Cardiac muscle cell (in vitro differentiated cells and primary cell): Measurements from ENCODE around the gene HIP1R. TPM values are rescaled to one million over a fixed set of nuclear protein-coding genes. Genes with fewer than 3 reads are reported as not detected.
A peak's percentile ranks its signal among the peaks of the same experiment; 100 is the strongest.

Experiments used
- DNase-seq, 2 donors: peaks; one replicate each; pipeline versions ENCODE4 v3.0.0 to v3.0.0-alpha.2; 2010 to 2017; ENCODE audit warnings: low read depth in 1 of 2, low spot score in 1 of 2
- H3K27ac ChIP-seq: fragments of 200-600 bp; sonication (generic); 2 replicates; pipeline ENCODE4 v1.5.1; 2016
- H3K27me3 ChIP-seq: fragments of 200-600 bp; sonication (generic); 2 replicates; pipeline ENCODE4 v1.6.0; 2016; ENCODE audit warnings: control low read depth
- H3K36me3 ChIP-seq: fragments of 200-600 bp; sonication (generic); 2 replicates; pipeline ENCODE4 v1.5.1; 2016; ENCODE audit warnings: control low read depth
- H3K4me1 ChIP-seq: fragments of 200-600 bp; sonication (generic); 2 replicates; pipeline ENCODE4 v1.8.1; 2017; ENCODE audit warnings: low read depth, mild to moderate bottlenecking, mixed run types
- H3K4me3 ChIP-seq: fragments of 200-600 bp; sonication (generic); 2 replicates; pipeline ENCODE4 v1.5.1; 2016; ENCODE audit warnings: mild to moderate bottlenecking
- H3K9me3 ChIP-seq: fragments of 200-600 bp; sonication (generic); 2 replicates; pipeline ENCODE4 v1.5.1; 2017; ENCODE audit warnings: low read depth, mild to moderate bottlenecking, control low read depth
- polyA plus RNA-seq: library from polyadenylated mRNA; unstranded; fragments of >200 nt; fragmentation: Nextera tagmentation; extraction: Ambion mirVana; gene quantifications from 2 replicates; pipeline ENCODE4 v1.2.1, GENCODE V29; 2016
- total RNA-seq: library from RNA; depleted of rRNA; stranded (reverse); fragments of >200 nt; gene quantifications from 2 replicates; pipeline ENCODE4 v1.2.3, GENCODE V29; 2016
- TF ChIP-seq, protein P1 (sequence below): IDR thresholded peaks from 2 replicates; pipeline ENCODE4 v1.5.1; 2012; ENCODE audit warnings: low read depth, mild to moderate bottlenecking, low read length

Gene HIP1R
- total and polyA plus RNA-seq, 2 experiments from 2014 or later: 18.3 to 38.4 TPM

DNA sequence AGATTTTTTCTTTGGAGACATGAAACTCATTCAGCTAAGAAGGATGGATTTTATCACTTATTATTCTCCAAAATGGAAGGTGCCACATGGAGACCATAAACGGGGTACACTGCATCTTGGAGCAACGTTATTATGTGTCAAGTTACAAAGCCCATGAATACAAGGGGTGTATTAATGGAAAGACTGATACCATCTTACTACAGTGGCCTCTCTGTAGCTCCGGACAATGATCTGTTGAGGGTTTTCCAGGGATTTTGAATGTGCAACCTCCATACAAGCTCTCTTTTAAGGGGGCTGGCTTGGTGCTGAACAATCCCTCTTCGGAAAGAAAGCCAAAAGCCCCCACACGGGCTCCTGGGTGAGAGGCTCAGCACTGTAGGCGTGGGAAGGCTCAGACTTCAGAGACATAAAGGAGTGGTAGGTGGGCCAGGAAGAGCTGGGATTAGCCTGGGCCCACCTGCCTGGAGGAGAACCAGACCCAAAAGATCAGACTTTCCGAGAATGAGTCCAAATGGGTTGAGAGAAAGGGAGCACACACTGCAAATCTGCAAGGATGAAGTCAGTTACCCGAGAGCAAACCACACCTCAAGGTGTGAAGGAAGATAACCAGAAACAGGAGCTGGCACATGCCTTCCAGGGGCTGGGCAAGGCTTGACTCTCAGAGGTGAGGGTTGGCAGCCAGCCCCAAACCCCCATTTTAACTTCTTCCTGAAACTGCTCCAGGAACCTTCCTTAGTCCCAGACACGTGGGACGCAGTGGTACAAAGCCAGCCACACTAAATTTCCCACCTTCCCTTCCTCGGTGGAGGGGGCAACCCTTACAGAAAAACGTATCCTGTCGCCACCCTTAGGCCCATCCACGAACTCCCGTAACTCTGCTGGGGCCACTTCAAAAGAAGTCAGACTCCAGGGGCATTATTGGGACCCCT lies 59.2 kb downstream of the HIP1R start:
- Histone ChIP-seq H3K4me1 (peaks cover 37% of the 10 kb centered on the region), H3K9me3 (no peaks in the 10 kb centered on the region), H3K36me3 (no peaks in the 10 kb centered on the region), H3K27ac (peak overlapping the region; percentile 99), H3K4me3 (peak overlapping the region; percentile 74), H3K27me3 (no peaks in the 10 kb centered on the region)
- TF ChIP-seq, protein P1, sequence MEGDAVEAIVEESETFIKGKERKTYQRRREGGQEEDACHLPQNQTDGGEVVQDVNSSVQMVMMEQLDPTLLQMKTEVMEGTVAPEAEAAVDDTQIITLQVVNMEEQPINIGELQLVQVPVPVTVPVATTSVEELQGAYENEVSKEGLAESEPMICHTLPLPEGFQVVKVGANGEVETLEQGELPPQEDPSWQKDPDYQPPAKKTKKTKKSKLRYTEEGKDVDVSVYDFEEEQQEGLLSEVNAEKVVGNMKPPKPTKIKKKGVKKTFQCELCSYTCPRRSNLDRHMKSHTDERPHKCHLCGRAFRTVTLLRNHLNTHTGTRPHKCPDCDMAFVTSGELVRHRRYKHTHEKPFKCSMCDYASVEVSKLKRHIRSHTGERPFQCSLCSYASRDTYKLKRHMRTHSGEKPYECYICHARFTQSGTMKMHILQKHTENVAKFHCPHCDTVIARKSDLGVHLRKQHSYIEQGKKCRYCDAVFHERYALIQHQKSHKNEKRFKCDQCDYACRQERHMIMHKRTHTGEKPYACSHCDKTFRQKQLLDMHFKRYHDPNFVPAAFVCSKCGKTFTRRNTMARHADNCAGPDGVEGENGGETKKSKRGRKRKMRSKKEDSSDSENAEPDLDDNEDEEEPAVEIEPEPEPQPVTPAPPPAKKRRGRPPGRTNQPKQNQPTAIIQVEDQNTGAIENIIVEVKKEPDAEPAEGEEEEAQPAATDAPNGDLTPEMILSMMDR: no peak
- no peak for DNase-seq

DNA sequence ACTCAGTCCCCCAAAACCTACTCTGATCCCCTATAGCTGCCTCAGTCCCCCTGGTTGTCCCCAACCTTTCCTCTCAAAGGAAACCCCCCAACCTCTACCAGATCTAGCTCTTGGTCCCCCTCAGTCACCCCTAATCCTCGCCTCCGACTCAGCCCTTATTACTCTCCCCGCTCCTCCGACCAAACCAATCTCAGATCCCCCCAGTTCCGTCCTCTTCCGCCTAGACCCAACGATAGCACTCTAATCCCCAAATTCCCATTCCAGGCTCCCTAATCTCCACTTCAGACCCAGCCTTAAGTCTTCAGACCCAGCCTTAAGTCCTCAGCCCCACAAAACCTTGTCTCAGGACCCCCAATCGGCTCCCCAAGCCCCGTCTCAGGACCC lies 60.1 kb downstream of the HIP1R start:
- Histone ChIP-seq H3K9me3 (no peaks in the 10 kb centered on the region), H3K27ac (peak overlapping the region; percentile 99), H3K4me3 (peak overlapping the region; percentile 74), H3K4me1 (peaks cover 37% of the 10 kb centered on the region), H3K27me3 (no peaks in the 10 kb centered on the region), H3K36me3 (no peaks in the 10 kb centered on the region)
- TF ChIP-seq, protein P1: no peak
- DNase-seq: no peak

DNA sequence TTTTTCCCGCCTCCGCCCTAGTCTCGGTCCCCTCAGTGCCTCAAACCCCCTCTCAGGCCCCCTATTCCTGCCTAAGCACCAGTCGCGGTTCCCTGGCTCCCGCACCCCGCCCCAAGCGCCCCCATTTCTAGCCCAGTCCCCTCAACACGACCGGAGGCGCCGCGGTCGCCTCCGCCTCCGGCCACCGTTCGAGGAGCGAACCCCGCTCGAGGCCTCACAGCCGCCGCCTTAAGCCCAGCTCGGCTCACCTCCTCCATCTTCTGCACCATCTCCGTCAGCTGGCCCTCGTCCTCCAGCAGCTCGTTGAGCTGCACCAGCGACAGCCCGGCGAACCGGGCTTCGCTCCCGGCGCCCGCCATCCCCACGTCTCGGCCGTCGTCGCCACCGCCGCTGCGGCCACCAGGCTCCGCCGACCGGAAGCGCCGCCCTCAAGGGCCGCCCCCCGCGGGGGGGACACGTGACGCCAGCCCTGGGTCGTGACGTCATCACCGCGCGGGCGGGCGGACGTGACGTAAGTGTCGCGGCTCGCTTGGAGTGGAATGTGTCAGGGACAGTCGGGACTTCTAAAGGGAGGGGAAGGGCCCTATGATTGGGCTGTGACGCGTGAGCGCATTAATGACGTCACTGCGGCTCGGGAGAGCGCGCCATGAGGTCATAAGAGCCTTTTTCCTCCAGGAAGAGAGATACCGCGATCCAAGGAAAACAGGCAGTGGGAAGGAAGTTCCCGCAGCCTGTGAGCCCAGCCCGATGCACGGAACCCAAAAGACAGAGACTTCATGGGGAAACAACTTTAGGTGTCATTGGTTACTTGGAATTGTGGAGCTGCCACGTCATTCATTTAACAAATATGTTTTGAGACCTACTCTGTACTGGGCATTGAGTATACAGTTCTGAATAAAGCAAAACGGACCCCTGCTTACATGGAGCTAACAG lies 60.7 kb downstream of the HIP1R start, which contains the start of gene VPS37B:
Gene VPS37B (minus strand): TSS at position 421 of the 933 bp plus-strand sequence. CDS start 62 bp downstream, at position 359.
- DNase-seq: peak; percentile 77 to 92
- H3K36me3 ChIP-seq: no peaks in the 10 kb centered on the region
- H3K9me3 ChIP-seq: no peaks in the 10 kb centered on the region
- peak within 1 kb of the TSS; percentile 99 for H3K27ac ChIP-seq
- TF ChIP-seq, protein P1: no peak
- peaks cover 31% of the 10 kb centered on the region for H3K4me1 ChIP-seq
- no peaks in the 10 kb centered on the region for H3K27me3 ChIP-seq
- peak within 1 kb of the TSS; percentile 74 for H3K4me3 ChIP-seq

DNA sequence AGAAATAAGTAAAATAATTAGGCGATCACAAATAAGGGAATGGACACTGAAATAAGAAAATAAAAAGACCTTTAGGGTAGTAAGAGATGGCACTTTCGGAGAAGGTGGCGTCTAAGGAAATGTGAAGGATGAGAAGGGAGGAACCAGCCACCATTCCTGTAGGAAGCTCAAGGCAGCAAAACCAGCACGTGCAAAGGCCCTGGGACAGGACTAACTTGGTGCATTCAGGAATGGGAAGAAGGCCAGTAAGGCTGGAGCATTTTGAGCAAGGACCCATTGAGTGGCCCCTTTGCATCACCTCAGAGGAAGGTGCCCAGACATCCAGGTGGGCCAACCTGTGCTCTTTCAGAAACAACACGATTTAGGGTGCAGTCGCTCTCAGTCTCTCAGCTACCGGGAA lies 61.4 kb downstream of the HIP1R start:
- H3K4me3 ChIP-seq: no peak overlapping the region

DNA sequence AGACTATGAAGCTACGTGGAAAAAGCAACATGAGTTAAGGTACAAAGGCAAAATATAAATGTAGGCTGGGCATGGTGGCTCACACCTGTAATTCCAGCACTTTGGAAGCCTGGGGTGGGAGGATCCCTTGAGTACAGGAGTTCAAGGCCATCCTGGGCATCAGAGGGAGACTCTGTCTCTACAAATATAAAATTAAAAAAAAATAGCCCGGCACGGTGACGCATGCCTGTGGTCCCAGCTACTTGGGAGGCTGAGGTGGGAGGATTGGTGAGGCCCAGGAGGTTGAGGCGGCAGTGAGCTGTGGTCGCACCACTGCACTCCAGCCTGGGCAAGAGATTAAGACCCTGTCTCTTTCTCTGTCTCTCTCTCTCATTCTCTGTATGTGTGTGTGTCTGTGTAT lies 64.6 kb downstream of the HIP1R start:
- Histone ChIP-seq H3K4me3 (no peak overlapping the region), H3K27ac (no peak overlapping the region), H3K9me3 (no peaks in the 10 kb centered on the region), H3K4me1 (peaks cover 12% of the 10 kb centered on the region), H3K27me3 (no peaks in the 10 kb centered on the region), H3K36me3 (no peaks in the 10 kb centered on the region)
- no peak for DNase-seq
- TF ChIP-seq, protein P1: no peak

More for the DNA sequence above, 61.4 kb downstream of the HIP1R start:
- Histone ChIP-seq H3K9me3 (no peaks in the 10 kb centered on the region), H3K4me1 (peaks cover 25% of the 10 kb centered on the region), H3K36me3 (no peaks in the 10 kb centered on the region), H3K27ac (no peak overlapping the region), H3K27me3 (no peaks in the 10 kb centered on the region)
- TF ChIP-seq, protein P1: no peak
- no peak for DNase-seq
